ENCODE measurements around the gene CUX1.

GRCh38 chr7:101783381-101784181 is 33.8 kb upstream of the CUX1 start:
- TF ChIP-seq, protein P1, sequence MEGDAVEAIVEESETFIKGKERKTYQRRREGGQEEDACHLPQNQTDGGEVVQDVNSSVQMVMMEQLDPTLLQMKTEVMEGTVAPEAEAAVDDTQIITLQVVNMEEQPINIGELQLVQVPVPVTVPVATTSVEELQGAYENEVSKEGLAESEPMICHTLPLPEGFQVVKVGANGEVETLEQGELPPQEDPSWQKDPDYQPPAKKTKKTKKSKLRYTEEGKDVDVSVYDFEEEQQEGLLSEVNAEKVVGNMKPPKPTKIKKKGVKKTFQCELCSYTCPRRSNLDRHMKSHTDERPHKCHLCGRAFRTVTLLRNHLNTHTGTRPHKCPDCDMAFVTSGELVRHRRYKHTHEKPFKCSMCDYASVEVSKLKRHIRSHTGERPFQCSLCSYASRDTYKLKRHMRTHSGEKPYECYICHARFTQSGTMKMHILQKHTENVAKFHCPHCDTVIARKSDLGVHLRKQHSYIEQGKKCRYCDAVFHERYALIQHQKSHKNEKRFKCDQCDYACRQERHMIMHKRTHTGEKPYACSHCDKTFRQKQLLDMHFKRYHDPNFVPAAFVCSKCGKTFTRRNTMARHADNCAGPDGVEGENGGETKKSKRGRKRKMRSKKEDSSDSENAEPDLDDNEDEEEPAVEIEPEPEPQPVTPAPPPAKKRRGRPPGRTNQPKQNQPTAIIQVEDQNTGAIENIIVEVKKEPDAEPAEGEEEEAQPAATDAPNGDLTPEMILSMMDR (IDR thresholded peaks at IDR 0.05; ENCODE audit: insufficient read depth, low read length), result no peak
- TF ChIP-seq POLR2AphosphoS5 (IDR thresholded peaks at IDR 0.05; ENCODE audit: low read depth) (no peak), SPI1 (IDR thresholded peaks at IDR 0.05; ENCODE audit: borderline replicate concordance, low read depth) (no peak)
- TF ChIP-seq, protein P2, sequence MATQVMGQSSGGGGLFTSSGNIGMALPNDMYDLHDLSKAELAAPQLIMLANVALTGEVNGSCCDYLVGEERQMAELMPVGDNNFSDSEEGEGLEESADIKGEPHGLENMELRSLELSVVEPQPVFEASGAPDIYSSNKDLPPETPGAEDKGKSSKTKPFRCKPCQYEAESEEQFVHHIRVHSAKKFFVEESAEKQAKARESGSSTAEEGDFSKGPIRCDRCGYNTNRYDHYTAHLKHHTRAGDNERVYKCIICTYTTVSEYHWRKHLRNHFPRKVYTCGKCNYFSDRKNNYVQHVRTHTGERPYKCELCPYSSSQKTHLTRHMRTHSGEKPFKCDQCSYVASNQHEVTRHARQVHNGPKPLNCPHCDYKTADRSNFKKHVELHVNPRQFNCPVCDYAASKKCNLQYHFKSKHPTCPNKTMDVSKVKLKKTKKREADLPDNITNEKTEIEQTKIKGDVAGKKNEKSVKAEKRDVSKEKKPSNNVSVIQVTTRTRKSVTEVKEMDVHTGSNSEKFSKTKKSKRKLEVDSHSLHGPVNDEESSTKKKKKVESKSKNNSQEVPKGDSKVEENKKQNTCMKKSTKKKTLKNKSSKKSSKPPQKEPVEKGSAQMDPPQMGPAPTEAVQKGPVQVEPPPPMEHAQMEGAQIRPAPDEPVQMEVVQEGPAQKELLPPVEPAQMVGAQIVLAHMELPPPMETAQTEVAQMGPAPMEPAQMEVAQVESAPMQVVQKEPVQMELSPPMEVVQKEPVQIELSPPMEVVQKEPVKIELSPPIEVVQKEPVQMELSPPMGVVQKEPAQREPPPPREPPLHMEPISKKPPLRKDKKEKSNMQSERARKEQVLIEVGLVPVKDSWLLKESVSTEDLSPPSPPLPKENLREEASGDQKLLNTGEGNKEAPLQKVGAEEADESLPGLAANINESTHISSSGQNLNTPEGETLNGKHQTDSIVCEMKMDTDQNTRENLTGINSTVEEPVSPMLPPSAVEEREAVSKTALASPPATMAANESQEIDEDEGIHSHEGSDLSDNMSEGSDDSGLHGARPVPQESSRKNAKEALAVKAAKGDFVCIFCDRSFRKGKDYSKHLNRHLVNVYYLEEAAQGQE (IDR thresholded peaks at IDR 0.05; ENCODE audit: insufficient replicate concordance, low read depth), result no peak

Measured in HL-60 (cell line).